Hematopoietic multipotent progenitor cell treated with erythropoietin and hydrocortisone succinate and interleukin-3 and kit ligand, for 6 days (in vitro differentiated cells): ENCODE measurements around the gene CAMTA1.

ENCODE experiments used
- DNase-seq: peaks from one replicate; pipeline ENCODE4 v3.0.0-alpha.2; 2015

Gene CAMTA1

DNA sequence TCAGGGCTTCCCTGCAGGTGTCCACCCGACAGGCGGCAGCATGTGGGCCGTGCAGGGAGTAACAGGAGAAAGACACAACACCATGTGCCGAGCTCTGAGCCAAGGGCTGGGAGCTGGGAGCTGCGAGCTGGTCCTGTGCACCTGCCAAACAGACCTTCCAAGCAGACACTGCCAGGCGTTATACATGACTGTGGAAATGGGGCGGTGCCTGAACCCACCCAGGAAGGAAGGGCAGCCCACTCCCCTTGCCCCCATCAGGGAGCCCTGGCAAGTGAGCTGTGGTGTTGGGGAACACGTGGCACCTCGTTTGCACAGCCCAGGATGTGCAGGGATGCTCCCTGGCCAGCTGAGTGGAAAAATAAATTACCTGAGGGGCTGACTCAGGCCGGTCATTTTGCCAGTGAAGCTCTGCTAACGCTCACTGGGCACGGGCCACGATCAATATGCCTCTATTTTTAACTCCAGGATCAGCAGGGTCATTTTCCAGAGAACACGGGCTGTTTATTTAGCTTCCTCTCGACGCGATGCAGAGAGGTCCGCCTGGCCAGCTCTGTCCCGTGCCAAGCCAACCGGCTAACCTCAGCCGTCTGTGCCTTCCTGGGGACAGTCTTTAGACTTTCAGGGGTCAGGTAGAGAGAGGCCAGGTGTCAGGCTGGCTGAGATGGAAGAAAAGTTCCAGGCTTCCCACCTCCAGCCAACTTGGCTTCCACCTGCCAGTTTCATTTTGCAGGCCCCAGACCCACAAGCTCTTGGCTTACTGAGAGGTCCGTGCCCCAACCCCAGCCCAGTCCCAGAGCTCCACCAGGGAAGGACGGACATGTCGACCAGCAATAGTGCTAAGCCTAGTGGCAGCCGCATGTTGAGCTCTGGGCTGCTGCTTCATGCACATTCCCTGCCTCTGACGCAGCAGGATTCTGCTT, 789.1 kb downstream of the CAMTA1 start:
- DNase-seq, result no peak

DNA sequence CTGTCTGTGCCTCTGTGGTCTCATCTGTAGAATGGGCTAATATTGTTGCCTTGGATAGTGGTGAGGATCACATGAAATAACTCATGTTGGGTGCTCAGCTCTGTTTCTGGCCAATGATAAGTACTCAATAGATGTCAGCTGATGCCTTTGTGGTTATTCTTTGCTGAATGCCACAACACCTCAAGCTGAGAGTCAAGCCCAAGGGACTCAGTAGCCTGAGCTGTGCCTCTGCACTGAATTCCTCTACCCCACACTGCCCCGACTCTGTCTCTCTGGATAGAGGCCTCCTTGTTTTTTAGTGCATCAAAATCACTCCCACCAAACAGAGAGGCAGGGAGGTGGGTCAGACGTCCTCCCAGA, 789.8 kb downstream of the CAMTA1 start:
- DNase-seq, result peak; percentile 15

DNA sequence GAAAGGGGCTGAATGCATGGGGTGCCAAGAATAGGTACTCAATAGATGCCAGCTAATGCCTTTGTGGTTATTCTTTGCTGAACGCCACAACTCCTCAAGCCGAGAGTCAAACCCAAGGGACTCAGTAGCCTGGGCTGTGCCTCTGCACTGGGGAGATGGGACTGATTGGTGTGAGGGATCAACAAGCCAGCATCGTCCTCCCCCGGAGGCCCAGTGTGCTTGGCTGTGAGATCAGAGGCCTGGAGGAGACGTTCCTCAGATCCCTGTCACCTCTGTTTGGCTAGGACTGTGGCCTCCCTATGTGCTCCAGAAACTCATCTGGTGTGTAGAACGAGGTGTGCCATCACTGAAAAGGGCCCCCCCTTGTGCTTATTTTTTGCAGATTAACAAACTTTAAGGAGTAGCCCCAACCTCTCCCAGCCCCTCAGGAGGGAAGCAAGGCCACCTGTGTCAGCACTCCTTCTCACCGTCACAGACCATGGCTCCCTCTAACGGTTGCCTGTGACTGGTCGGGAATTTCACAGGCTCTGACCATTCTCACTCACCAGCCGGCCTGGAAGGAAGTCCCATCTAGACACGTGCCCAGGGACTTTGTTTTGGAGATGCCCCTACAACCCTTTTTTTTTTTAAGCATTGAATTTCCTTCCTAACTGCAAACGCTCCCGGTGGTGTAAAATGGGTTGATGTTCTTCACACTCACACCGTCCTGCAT, 791.8 kb downstream of the CAMTA1 start:
- DNase-seq, result no peak

GRCh38 chr1:7578206-7578605, 793.0 kb downstream of the CAMTA1 start:
- no peak for DNase-seq

GRCh38 chr1:7579016-7579415, 793.8 kb downstream of the CAMTA1 start:
- no peak for DNase-seq

DNA sequence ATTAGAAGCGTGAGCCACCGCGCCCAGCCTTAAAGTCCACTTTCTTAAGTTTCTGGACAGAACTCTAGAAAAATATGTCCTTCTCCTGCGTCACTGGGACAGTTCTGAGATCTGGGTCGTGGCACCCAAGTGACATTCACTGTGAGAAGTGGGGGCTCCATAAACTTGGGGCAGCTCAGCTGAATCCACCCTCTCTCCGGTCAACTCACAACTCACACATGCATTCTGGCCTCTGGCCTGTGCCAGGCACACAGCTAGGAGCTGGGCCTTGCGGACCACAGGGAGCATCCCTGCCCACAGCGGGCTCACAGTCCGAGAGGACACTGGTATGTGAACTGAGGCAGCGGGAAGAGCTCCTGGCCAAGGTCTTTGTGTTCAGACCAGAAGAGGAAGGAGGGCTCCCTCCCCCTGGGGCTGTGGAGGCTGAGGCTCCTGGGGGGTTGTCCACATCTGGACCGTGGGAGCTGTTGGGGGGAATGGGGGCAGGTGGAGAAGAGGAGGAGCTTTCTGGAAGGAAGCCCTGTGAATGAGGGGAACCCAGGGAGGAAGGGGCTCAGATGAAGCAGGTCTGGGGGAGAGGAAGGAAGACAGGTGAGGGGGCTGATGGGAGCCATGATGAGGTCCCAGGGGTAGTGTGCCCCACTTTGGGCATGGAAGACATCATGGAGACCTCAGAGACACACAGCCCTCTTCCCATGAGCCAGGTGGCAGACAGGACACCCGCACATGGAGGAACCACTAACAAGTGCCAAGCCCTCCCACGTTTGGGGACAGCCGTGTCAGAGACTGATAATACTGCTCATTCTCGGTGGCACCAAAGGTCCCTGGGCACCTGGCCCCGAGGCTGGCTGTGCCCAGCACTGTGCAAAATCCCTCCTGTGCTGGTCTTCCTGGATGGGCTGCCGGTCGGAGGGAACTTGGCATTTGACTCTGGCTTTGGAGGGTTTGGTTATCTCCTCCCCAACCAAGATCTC, 794.9 kb downstream of the CAMTA1 start:
- DNase-seq, result no peak

DNA sequence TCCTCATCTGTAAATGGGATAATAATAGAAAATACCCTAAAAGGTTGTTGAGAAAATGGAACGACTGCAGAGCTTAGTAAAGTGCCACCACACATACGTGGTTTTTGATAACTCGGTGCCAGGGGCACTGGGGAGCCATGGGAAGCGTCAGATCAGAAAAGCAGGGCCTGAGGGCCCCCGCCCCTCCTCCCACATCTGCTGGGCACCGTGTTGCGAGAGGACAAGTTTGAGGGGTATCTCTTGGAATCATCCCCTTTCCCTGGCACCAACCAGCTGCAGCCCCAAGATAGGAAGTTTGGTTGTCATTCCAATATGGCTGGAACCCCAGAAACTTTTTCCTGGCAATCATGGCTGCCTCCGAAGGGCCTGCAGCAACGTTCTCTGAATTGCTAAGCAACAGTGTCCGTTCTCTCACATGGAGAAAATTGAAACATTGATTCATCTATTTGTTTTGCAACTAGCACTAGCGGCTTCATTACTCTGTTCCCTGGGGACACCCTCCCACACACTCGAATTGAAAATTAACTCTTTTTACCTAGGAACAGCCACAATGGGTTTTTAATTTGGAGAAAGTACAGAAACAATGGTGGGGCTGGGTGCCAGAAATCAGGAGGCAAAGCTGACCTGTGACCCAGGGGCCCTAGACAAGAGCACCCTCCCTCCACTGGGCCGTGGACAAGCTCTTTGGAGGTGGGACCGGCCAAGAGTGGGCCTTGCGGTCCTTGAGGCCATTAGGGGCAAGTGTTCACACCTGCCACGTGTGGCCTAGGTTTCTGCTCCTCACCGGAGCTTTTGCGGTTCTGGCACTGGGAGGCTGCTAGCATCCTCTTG, 795.9 kb downstream of the CAMTA1 start:
- no peak for DNase-seq

GRCh38 chr1:7581754-7582459, 796.7 kb downstream of the CAMTA1 start:
- no peak for DNase-seq

GRCh38 chr1:7582460-7582972, 797.3 kb downstream of the CAMTA1 start:
- no peak for DNase-seq

DNA sequence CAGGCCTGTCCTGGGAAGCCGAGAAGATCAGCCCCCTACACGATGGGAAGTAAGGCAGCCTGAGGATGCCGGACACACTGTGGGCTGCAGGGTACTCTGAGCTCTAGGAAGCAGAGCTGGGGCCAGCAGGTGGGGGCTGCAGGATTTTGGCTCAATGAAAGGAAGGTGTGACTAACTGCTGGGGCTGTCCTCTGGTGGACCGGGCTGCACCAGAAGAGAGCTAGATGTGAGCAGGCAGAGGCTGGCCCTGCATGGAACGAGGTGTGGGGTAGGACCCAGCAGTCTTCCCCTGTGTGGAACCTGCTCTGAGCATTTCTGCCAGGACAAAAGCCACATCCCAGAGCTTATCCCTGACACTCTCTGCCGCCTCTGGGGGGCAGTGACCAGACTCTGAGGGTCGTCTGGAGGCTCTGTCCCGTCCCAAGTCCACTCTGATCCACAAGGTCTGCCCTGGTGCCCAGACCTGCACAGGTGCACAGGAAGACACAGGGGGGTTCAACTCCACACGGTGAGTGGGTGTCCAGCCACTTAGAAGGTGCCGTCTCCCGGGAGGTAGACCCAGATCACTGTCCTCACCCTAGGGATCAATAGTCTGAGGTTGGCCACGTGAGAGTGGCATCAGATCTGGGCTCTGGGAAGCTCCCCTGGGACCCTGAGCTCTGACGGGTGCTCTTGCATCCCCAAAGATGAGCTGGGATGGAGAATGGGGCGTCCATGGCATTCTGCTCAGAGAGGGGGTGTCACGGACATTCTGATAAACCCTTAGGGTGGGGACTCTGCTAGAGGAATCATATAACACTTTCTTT, 798.2 kb downstream of the CAMTA1 start:
- no peak for DNase-seq

GRCh38 chr1:7584157-7584556, 798.9 kb downstream of the CAMTA1 start:
- DNase-seq, result no peak

- DNase-seq, result no peak
These were observed 799.4 kb downstream of the CAMTA1 start for GRCh38 chr1:7584643-7585042.

DNA sequence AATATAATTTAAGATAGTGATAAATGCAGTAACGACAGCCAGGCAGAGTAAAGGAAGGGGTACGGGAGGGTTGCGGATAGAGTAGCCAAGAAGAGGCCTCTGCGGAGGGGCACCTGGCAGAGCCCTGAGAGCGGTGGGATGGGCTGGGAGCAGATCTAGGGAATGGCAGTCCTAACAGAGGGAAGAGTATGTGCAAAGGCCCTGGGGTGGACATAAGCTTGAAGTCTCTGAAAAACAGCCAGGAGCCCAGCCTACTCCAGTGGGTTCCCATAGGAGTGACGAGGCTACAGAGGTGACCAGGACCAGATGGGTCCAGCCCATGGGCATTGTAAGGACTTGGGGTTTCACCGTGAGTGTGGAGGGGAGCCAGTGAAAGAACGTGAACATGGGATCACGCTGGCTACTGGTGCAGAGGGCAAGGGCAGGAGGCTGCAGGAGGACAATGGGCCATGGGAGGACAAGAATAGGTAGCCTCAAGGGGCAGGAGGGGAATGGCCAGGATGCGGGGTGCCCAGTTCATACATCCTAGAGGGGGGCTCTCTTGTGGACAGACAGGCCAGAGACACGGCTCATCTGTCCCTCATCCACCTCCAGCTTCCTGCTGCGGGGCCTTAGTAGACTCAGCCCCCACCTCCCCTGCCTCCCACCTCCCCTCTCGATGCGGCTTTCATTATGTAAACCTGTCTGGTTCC, 800.1 kb downstream of the CAMTA1 start:
- DNase-seq, result no peak

GRCh38 chr1:7586031-7586941, 801.0 kb downstream of the CAMTA1 start:
- DNase-seq, result peak; percentile 38

DNA sequence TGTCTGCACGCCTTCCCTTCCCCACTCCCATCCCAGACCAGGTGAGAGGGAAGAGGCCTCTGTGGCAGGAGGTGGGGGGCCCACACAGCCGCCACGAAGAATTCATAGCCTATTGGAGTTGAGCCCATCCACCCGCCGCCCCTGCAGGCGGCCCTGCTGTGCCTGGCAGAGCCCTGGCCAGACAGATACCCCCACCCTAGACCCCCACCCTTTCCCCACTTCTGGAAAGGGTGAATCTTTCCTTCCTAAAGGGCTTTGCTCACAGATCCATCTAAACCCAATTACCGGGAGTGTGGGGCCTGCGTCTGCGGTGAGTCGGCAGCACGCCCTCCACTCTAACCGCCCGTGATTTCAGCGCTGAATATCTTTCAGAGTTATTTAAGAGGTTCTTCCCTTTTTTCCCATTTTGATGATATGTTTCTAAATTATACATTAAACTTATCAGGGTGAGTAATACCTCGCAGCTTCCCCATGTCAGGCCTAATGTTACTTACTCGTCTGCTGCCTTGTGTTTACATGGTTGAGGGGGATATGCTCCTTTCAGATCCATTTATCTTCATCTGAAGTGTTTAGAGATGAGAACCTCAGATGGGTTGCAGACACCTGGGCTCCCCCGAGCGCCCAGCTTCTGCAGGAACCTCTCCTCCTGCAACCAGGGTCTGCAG, 802.0 kb downstream of the CAMTA1 start:
- DNase-seq, result no peak

DNA sequence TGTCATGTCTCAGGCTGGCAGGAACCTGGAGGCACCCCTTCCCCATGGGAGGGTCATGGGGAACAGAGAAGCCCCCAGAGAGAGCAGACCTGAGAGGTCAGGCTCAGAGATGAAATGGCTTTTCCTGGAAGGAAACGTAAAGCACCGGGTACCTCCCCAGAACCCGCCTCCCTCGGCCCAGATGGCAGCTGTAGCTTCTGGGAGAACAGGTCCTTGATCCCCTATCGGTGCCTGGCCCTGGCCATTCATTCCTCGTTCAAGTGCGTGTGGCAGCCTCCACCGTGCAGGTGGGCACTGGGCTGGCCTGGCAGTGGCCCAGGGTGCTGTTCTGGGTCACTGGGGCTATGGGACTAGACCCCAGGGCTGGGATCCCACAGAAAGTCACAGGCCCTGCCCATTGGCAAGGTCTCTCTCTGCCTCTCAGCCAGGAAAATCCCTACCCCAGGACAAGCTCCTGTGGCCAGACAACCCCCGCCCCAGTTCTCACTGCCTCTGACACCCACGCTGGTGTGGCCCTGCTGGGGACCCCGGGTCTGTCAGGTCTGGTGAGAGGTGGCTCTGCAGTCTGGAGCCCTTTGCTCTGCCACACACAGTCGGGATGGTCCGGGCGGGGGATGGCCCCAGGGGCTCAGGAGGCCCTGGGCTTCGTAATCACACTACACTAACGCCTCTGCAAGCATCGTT, 802.7 kb downstream of the CAMTA1 start:
- DNase-seq, result no peak

- no peak for DNase-seq
These were observed 803.2 kb downstream of the CAMTA1 start for GRCh38 chr1:7588457-7588827.
